SIG-M5 treated with dmso at 0.1 percent for 504 hours (cell line): ENCODE results near the gene SLC35D3.
"Not testable (repeated sequence)": the region's sequence is repeated elsewhere in the genome, so short reads cannot be mapped to it uniquely, and the experiment has no call there.

Experiments used
- DNase-seq: peaks from one replicate; lab custom pipeline; 2025; ENCODE audit not compliant: unreplicated experiment; lab: John Stamatoyannopoulos, UW

The SLC35D3 gene

GRCh38 chr6:136923116-136923953 lies 1.2 kb downstream of the SLC35D3 start:
- DNase-seq: no peak

GRCh38 chr6:136923954-136924673 lies 2.0 kb downstream of the SLC35D3 start:
- no peak for DNase-seq

- no peak for DNase-seq
Measured at GRCh38 chr6:136926383-136926782, 4.3 kb downstream of the SLC35D3 start.

DNA sequence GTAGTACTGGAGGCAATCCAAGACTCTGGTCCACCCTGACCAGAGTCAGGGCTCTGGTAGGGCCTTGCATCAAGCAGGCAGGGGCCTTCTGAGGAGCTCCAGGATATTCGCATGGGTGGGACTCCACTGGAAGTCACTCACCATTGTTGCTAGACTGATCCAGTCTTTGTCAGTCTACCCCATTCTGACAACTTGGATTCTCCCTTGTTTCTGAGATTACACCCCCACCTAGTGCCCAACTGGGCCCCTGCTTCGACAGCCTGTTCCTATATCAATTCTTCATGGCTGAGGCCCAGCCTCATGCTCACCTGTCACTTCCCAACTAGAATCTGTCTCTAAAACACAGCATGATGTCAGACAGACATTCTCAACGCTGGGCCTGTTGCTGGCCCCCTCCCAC lies 5.2 kb downstream of the SLC35D3 start:
- DNase-seq: peak; percentile 21

DNA sequence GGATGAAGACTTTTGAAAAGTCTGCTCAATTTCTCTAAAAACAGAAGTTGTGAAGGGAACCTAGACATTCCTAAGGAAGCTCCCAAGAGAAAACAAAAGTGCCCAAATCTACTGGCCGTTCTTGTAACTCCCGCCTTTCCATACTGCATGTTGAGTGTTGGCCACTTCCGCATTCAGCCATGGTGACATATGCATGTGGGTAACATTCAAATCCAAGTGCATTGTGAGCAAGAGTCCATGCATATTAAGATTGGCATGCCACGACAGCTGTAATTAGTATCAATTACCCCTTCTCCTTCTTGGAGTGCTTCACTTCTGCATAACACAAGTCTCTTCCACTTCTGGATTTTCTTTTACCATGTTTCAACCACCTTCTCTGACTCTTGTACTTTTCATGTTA lies 8.4 kb downstream of the SLC35D3 start:
- DNase-seq: no peak

GRCh38 chr6:136932599-136932998 lies 10.5 kb downstream of the SLC35D3 start:
- no peak for DNase-seq

GRCh38 chr6:136945072-136945471 lies 23.0 kb downstream of the SLC35D3 start:
- no peak for DNase-seq

GRCh38 chr6:136945711-136946121 lies 23.6 kb downstream of the SLC35D3 start:
- DNase-seq: no peak

DNA sequence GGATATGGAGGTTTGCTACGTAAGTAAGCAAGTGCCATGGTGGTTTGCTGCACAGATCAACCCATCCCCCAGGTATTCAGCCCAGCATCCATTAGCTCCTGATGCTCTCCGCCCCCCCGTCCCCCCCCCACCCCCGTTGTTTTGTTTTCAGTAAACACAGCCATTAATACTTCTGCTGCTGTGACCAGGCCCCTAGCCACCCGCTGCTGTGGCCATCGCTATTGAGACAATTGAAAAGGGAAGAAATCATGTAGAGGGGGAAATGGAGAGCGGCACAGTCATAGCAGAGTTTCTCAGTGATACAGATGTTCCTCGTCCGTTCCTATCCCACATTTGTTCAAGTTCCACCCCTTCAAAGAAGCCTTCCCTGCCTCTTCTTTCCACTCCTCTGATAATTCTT lies 24.9 kb downstream of the SLC35D3 start:
- no peak for DNase-seq

DNA sequence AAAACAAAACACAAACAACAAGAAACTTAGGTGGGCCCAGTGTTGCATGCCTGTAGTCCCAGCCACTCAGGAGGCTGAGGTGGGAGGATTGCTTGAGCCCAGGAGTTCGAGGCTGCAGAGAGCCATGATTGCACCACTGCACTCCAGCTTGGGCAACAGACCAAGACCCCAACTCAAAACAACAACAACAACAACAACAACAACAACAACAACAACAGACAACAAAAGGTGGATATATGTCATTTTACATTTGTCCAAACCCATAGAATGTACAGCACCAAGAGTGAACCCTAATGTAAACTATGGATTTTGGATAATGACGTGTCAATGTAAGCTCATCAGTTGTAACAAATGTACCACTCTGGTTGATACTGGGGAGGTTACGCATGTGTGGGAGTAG lies 27.9 kb downstream of the SLC35D3 start:
- DNase-seq: not testable (repeated sequence)

DNA sequence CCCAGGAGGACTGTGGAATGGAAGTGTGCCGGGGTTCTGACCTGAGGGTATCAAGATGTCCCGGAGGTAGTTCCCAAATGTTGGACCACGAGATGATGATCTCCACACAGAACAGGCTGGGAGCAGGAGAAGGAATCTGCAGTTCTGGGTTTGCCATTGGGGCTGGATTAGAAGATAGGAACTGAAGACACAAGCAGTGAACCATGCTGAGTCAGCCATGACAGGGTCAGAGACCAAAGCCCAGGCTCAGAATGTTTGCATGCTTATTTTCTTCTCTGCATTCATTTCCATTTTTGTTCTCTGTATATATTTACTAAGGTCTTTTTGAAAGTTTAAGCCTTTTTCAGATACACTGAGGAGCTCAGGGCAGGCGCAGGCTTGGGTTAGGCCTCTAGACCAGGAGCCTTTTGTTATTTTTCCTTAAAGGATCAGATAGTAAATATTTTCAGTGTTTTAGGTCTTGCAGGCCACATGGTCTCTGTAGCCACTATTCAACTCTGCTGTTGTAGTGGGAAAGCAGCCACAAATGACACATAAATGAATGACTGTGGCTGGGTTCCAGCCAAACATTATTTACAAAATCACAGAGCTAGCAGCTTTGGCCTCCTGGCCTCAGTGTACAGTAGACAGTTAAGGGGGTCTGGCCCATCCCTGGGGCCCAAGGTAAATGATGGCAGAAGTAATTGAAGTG lies 28.5 kb downstream of the SLC35D3 start:
- no peak for DNase-seq

DNA sequence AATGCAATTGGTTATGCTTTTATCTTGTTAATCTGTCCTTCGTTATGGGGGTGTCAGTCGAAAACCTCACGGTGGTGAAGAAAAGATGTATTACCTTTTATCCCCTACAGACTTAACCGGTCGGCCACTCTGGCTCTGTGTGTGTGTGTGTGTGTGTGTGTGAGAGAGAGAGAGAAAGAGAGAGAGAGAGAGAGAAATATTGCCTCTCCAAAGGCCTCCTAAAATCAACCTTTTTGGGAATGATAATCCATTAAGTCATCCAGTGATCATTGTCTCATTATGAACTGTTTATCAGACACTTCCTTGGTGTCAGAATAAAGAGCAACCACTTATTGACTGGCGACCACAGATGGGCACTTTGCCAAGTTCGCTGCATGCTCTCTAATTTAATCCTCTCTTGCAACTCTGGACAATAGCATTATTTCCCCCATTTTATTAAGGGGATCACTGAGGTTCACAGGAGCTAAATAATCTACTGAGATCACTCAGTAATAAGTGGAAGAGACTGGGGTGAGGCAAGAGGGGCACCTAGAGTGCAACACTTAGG lies 30.7 kb downstream of the SLC35D3 start:
- DNase-seq: no peak

DNA sequence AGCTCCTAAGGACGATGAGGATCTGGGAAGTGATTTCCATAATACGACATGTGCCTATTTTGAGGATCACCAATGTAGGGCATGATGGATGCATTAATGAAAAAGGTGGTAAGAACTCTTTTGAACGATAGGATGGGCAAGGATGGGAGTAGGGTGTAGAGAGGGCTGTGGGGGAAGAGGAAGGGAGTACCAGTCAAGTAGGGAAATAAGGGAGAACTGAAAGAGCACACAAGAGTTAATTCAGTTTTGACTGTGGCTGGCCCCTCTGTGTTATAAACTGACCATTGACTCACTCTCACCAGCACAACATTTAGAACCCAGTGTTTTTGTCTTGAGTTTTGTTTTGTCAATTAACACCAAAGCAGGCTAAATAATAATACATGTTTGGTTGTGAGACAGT lies 33.0 kb downstream of the SLC35D3 start:
- DNase-seq: no peak

- DNase-seq: no peak
Measured at GRCh38 chr6:136956590-136957544, 34.8 kb downstream of the SLC35D3 start.

- DNase-seq: no peak
Measured at GRCh38 chr6:136958168-136958567, 36.1 kb downstream of the SLC35D3 start.

DNA sequence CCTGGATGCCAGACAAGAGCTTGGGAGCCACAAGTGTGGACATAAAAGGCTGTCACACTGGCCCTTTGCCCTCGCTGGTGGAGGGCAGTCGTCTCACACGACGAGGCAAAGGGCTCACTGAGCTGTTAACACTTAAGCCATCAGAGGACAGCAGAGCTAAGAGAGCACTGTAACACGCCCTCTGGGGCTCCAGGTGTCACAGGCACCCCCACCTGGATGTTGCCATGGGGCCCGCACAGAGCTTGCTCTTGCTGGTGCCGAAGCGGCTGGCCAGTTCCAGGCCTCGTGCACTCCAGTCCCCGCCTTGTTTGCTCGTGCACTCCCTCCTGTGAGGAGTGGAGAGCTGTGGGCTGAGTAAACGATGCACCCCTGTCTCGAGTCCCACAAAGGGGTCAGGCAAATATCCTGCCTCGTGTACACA lies 37.4 kb downstream of the SLC35D3 start:
- DNase-seq: no peak

DNA sequence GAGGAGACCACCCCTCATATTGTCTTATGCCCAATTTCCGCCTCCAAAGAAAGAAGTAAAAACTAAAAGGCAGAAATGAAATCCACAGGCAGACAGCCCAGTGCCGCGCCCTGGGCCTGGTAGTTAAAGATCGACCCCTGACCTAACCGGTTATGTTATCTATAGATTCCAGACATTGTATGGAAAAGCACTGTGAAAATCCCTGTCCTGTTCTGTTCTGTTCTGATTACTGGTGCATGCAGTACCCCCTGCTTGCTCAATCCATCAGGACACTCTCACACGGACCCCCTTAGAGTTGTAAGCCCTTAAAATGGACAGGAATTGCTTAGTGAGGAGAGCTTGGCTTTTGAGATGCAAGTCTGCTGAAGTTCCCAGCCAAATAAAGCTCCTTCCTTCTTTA lies 37.8 kb downstream of the SLC35D3 start:
- DNase-seq: not testable (repeated sequence)

DNA sequence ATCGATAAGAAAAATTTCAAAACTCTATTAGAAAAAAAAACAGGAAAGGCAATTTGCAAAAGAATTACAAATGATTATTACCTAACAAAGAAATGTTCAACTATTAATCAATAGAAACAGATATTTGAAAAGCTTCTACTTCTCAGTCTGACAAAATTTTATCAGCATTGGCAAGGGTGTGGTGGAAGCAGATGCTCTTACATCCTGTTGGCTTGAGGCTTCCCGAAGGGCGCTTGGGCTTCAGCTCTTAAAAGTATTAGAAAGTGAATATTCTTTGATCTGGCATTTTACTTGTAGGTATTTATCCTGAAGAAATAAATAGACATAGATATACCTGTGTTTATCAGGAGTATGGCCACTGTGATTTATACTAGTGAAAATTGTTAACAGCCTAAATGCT lies 38.7 kb downstream of the SLC35D3 start:
- DNase-seq: no peak

DNA sequence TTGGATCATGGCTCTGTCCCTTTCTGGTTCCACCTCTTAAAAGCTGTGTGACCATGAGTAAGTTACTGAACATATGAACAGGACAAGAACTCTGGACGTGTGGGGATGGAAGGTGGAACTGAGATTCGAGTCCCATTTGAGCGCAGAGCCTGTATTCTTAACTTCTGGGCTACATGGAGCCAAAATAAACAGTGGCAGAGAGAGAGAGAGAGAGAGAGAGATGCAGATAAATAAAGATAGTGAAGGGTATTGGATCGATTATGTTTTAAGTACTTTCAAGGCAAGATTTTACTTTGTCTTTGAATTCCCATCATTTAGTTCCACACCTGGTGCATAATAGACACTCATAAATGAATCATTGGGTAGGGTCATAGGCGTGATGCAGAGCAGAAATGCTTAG lies 39.7 kb downstream of the SLC35D3 start:
- DNase-seq: no peak

- no peak for DNase-seq
Measured at GRCh38 chr6:136962661-136963060, 40.6 kb downstream of the SLC35D3 start.
